GM19099 (cell line): ENCODE data around the gene TMEM150A.

Experiments
- POLR2A ChIP-seq: IDR thresholded peaks from 3 replicates; pipeline ENCODE4 v1.6.1; 2011; ENCODE audit warnings: low read depth; ENCODE audit not compliant: insufficient read length; ENCODE audit errors: extremely low read depth

Gene TMEM150A

GRCh38 chr2:85600235-85600575 lies 2.3 kb downstream of the TMEM150A start:
- TF ChIP-seq POLR2A, result no peak

DNA sequence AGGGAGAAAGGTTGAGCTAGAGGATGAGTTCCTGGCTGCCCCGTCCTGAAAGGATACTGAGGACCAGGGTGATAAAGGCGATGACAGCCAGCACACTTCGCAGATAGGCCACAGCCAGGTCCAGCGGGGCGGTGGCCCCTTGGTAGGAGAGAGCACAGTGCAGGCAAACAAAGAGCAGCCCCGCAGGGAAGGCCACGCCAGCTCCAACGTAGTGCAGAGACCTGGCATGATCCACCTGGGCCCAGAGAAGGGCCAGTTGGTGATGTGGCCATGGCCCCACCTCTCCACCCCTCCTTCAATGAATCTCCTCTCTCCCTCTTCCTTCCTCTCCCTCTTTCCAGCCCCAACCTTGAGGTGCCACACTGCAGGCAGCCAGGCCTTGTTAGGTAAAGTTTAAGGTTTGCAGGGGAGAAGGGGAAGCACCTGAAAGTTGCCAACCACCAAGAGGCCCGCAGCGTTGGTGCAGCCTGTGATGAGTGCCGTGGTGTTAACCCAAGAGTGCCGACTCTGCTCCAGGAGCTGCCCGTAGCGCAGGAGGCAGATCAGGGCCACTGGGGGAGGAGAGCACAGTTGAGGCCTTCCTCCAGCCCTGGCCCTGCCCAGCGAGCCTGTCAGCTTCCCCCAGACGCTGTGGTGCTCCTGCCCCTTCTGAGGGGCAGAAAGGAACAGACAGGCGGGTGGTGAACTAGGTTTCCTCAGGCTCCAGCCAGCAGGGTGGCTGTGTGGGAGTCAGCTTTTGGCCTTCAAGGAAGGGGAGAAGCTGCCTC lies 2.8 kb downstream of the TMEM150A start:
- TF ChIP-seq POLR2A, result no peak

DNA sequence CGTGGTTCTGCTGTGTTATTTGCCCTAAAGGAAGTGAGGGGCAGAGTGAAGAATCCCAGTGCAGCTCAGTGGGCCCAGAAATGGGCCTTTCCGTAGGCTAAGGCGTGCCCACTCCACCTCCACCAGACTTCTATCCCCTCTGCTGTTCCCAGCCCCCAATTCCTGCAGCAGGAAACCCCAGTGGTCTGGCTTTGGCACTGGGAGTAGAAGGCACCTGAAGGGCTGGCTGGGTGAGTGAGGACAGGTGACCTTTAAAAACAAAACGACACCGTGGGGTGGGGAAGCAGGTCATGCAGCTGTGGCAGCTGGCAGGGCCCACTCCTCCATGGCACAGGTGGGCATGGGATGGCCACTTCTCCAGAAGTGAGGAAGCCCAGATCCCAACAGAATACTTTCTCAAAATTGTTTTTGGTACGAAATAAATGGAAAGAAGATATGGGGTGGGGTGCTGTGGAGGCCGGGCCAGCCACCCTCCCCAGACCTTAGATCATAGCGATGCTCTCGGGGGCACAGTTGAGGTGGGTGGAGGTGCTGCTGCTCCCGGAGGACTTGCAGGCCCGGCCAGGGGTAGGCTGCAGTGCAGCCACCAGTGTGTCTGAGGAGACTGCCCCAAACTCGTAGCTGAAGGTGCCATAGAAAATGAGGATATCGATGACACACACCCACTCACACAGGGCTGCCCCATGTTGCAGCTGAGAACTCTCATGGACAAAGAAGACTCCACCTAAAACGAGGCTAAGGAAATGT lies 3.7 kb downstream of the TMEM150A start:
- no peak for TF ChIP-seq POLR2A

DNA sequence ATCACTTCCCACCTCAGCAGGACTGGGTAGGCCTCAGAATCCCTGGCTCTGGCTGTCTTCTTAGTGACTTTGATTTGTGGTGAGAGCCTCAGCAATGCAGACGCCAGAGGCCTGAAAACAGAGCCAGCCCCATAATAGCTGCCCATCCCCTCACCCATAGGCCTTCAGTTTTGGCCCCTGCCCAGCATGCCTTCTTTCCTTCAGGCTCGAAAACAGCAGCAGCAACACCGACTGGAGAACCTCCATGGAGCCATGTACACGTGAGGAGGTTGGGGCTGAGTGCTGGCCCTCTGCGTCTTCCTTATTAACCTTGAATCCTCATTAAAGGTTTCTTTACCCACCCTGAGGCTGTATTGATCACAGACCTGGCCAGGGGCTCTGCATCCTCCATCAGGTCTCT lies 5.3 kb downstream of the TMEM150A start:
- no peak for TF ChIP-seq POLR2A

DNA sequence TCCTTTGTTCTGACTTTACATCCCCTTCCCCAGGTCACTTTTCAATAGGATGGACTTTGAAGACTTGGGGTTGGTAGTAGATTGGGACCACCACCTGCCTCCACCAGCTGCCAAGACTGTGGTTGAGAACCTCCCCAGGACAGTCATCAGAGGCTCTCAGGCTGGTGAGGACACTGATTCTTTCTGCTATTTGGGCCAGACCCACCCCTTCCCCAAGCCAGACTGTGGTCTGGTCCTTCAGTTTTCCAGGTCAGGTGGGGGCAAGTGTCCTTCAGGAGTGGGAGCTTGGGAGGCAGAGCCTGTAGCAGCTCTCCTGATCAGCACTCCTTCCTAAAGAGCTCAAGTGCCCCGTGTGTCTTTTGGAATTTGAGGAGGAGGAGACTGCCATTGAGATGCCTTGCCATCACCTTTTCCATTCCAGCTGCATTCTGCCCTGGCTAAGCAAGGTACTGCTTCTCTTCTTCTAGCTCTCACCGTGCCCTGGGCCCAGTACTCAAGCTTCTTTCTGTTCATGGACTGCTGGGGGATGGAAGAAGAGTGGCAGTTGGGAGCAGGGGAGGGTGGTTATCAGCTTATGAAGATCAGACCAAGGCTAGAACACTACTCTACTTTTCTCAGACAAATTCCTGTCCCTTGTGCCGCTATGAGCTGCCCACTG lies 5.9 kb downstream of the TMEM150A start:
- TF ChIP-seq POLR2A, result no peak

DNA sequence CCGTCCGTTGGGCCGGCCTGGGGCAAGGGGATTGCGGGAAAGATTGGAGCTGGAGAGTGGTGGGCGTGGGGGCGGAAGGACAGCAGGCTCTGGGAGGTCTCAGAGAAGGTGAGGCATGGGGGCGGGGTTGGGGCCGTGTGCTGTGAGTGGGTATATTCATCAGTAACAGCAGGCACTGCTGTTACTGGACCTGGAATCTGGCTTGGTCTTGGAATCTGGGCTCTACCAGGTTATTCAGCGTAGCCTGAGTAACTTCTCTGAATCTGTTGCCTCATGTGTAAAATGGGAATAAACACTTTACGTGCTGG lies 6.5 kb downstream of the TMEM150A start:
- TF ChIP-seq POLR2A, result no peak

DNA sequence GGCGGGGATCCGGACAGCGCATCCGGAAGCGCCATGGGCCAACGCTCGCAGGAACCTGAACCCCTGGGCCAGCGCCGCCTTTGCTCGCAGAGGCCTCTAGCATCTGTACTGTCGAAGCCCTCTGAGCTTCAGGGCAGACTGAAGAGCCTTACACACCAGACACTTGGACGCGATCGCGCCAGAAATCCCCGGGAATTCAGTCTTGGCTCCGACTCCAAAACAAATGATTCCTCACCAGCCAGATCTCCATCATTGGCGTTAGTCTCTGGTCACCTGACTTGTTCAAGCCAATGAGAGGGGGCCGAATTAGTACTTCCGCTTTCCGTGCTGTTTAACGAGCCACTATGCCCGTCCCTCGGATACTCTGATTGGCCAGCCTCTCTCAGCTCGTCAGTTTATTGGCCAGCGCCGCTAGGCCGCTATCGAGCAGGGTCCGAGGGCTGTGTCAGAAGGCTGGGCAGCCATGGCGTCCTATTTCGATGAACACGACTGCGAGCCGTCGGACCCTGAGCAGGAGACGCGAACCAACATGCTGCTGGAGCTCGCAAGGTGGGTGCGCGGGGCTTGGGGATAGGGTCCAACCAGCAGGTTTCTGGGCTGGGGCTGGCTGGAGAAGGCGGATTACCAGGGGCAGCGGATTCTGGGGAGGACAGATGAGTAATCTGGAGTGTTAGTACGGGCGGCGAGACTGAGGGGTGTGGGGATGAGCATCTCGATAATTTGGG lies 7.0 kb downstream of the TMEM150A start, which contains the start of gene RNF181:
TSS of gene RNF181 (plus strand) at position 445 of the 725 bp plus-strand sequence. CDS start at position 464, 19 bp downstream.
- peak; percentile 86 for TF ChIP-seq POLR2A

DNA sequence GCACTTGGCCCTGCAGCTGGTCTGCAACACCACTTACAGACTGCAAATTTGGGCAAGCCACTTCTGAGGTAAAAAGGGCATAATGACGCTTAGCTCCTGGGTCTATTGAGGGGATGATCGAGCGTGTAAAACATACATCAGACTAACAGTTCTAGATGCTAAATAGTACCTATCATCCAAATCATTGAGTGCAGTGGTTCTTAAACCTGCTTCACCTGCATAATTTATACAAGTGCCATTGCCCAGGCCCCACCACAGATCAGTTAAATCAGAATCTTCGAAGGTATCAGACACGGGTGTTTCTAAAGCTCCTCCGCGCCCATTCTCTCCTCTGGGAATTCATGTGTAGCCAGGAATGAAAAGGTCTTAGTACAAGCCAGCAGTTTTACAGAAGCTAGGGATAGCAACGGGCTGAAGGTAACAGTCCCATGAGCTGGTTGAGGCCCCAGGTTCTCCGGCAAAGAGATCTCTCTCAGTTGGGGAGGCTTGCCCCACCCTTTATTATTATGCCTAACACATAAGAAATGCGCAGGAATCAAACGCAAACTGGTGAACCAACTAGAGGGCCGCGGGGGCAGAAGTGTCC lies 7.7 kb downstream of the TMEM150A start:
- peak; percentile 9 for TF ChIP-seq POLR2A

DNA sequence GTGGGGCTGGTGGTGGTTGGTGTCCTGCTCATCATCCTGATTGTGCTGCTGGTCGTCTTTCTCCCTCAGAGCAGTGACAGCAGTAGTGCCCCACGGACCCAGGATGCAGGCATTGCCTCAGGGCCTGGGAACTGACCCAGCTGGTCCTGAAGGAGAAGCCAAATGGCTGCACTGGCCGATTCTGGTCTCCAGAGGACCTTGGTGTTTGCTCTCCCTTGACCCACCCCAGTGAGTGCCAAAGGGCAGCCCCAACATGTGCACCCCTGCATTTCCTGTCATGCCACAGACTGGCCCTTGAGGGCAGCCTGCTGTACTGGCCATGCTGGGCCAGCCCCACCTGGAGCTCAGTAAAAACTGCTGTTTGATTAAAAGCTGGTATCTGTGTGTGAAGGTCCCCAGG lies 9.5 kb downstream of the TMEM150A start:
- no peak for TF ChIP-seq POLR2A

GRCh38 chr2:85591563-85591962 lies 10.9 kb downstream of the TMEM150A start:
- no peak for TF ChIP-seq POLR2A

DNA sequence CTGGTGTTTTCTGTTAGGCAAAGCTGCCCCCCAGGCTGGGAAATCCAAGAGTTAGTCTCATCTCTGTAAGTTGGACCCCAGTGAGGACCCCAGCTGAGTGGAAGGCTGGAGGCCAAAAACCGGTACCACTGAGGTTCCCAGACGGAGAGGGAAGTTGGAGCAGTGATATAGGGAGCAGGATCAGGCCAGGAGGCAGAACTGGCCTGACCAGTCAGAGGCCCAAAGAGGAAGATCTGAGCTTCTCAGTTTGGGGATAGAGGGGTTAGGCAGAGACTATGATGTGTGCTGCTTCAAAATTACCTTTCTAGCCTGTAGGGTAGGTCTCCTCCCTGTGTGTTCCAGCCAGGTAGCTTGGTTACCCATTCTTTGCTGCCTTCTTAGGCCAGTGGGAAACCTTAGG lies 11.5 kb downstream of the TMEM150A start:
- TF ChIP-seq POLR2A, result no peak

GRCh38 chr2:85589982-85590791 lies 12.3 kb downstream of the TMEM150A start:
- TF ChIP-seq POLR2A, result no peak

DNA sequence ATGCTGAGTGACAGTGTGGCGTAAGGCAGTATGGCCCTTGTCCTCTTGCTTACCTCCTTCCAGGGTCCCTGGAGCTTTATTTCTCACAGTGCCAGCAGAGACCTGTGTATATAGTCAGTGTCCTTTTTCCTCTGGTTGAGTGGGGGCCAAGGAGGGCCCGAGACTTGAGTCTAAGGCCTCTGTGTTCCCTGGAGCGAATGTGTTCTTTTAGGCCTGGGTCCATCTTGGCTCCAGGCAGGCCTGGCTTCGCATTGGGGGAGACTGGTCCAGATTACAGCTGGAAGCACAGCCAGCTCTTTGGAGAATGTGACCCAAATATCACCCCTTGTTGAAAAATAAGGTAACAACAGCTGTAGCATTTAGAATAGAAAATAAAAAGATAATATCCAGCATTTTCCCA lies 13.3 kb downstream of the TMEM150A start:
- TF ChIP-seq POLR2A, result no peak

GRCh38 chr2:85588645-85589044 lies 13.9 kb downstream of the TMEM150A start:
- TF ChIP-seq POLR2A, result no peak
